ENCODE results near the gene CEMP1. TPM values are rescaled to one million over a fixed set of nuclear protein-coding genes. Genes with fewer than 3 reads are reported as not detected.

The CEMP1 gene
- total and polyA plus RNA-seq, 10 of the 15 experiments (the other 5 are each of a cell fraction or from before 2014, with no cell fraction given): 0.05 to 8.2 (median 1.5) TPM; not detected in 5

DNA sequence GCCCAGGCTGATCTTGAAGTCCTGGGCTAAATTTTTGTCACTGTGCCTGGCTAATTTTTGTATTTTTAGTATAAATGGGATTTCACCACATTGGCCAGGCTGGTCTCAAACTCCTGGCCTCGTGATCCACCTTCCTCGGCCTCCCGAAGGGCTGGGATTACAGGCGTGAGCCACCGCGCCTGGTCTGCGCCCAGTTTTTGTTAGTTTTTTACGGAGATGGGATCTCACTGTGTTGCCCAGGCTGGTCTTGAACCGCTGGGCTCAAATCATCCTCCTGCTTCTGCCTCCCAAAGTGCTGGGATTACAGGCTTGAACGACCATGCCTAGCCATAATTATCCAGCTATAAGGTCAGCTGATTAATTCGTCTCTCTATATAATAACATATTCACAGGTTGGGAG, 2.7 kb upstream of the CEMP1 start:
- BruUV-seq (replicated peaks): no TSS peak
- no peak overlapping the region for H3K27ac ChIP-seq (ENCODE audit: control insufficient read depth, insufficient read depth)
- peaks cover 0 to 3% of the 10 kb centered on the region in 2 experiments; a peak in 3 of 4 replicates for H3K36me3 ChIP-seq (ENCODE audit: control insufficient read depth in 2 of 2, insufficient read depth in 2 of 2, low read length in 1 of 2)
- in situ Hi-C loops (cut with MboI): no loop called here
- H3K4me1 ChIP-seq (ENCODE audit: control insufficient read depth, insufficient read depth, low read length): peaks cover 13% of the 10 kb centered on the region
- H3K4me3 ChIP-seq: no peak overlapping the region
- ChIA-PET RAD21 (ENCODE audit: unreplicated experiment) (no interaction called here), SMC1A (ENCODE audit: uncharacterized antibody, unreplicated experiment) (no interaction called here), CTCF (no interaction called here), POLR2A (no interaction called here)
- no peaks in the 10 kb centered on the region for H3K27me3 ChIP-seq (replicated peaks in 1 of 2; ENCODE audit: control insufficient read depth in 2 of 2, insufficient read depth in 2 of 2, low read length in 1 of 2)
- 87% methylated on average over 11 of the region's 11 CpGs for WGBS (ENCODE audit: insufficient coverage, insufficient replicate concordance, low lambda C conversion rate, missing lambda C conversion rate)
- H3K79me2 ChIP-seq (ENCODE audit: control insufficient read depth, insufficient read depth, low read length): peaks cover 6% of the 10 kb centered on the region
- H3K9me3 ChIP-seq (replicated peaks; ENCODE audit: control insufficient read depth, insufficient read depth, low read length): no peaks in the 10 kb centered on the region
- FAIRE-seq: no peak
- no peak overlapping the region for H3K4me2 ChIP-seq (ENCODE audit: control insufficient read depth, insufficient read depth)
- H3K9ac ChIP-seq (ENCODE audit: control insufficient read depth, insufficient read depth, low read length): no peak overlapping the region
- no peak for ATAC-seq
- no peak overlapping the region for H2AFZ ChIP-seq (ENCODE audit: control insufficient read depth, low read depth, low read length)
- TF ChIP-seq LARP7 (IDR thresholded peaks at IDR 0.05) (no peak), STAT1 (conservative IDR thresholded peaks at IDR 0.05) (no peak), TAF1 (IDR thresholded peaks at IDR 0.05; ENCODE audit: borderline replicate concordance, low read depth, low read length) (no peak), SMC3 (IDR thresholded peaks at IDR 0.05; ENCODE audit: borderline replicate concordance, low read length) (no peak), RELA (IDR thresholded peaks at IDR 0.05; ENCODE audit: borderline replicate concordance, partially characterized antibody) (no peak), PAX8 (IDR thresholded peaks at IDR 0.05) (no peak), EZH2 (IDR thresholded peaks at IDR 0.05; ENCODE audit: borderline replicate concordance, control insufficient read depth, low read depth, low read length) (no peak), ZNF274 (IDR thresholded peaks at IDR 0.05; ENCODE audit: insufficient read depth, insufficient read length) (no peak), RUNX3 (IDR thresholded peaks at IDR 0.05; ENCODE audit: low read length) (no peak), CBX3 (IDR thresholded peaks at IDR 0.05; ENCODE audit: borderline replicate concordance, low read depth) (no peak)
- TF ChIP-seq, protein P1, sequence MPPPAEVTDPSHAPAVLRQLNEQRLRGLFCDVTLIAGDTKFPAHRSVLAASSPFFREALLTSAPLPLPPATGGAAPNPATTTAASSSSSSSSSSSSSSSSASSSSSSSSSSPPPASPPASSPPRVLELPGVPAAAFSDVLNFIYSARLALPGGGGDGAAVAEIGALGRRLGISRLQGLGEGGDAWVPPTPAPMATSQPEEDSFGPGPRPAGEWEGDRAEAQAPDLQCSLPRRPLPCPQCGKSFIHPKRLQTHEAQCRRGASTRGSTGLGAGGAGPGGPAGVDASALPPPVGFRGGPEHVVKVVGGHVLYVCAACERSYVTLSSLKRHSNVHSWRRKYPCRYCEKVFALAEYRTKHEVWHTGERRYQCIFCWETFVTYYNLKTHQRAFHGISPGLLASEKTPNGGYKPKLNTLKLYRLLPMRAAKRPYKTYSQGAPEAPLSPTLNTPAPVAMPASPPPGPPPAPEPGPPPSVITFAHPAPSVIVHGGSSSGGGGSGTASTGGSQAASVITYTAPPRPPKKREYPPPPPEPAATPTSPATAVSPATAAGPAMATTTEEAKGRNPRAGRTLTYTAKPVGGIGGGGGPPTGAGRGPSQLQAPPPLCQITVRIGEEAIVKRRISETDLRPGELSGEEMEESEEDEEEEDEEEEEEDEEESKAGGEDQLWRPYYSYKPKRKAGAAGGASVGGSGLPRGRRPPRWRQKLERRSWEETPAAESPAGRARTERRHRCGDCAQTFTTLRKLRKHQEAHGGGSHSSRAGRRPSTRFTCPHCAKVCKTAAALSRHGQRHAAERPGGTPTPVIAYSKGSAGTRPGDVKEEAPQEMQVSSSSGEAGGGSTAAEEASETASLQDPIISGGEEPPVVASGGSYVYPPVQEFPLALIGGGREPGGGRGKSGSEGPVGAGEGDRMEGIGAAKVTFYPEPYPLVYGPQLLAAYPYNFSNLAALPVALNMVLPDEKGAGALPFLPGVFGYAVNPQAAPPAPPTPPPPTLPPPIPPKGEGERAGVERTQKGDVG (CRISPR knock-in tag; IDR thresholded peaks at IDR 0.05): no peak
- TF ChIP-seq, protein P2, sequence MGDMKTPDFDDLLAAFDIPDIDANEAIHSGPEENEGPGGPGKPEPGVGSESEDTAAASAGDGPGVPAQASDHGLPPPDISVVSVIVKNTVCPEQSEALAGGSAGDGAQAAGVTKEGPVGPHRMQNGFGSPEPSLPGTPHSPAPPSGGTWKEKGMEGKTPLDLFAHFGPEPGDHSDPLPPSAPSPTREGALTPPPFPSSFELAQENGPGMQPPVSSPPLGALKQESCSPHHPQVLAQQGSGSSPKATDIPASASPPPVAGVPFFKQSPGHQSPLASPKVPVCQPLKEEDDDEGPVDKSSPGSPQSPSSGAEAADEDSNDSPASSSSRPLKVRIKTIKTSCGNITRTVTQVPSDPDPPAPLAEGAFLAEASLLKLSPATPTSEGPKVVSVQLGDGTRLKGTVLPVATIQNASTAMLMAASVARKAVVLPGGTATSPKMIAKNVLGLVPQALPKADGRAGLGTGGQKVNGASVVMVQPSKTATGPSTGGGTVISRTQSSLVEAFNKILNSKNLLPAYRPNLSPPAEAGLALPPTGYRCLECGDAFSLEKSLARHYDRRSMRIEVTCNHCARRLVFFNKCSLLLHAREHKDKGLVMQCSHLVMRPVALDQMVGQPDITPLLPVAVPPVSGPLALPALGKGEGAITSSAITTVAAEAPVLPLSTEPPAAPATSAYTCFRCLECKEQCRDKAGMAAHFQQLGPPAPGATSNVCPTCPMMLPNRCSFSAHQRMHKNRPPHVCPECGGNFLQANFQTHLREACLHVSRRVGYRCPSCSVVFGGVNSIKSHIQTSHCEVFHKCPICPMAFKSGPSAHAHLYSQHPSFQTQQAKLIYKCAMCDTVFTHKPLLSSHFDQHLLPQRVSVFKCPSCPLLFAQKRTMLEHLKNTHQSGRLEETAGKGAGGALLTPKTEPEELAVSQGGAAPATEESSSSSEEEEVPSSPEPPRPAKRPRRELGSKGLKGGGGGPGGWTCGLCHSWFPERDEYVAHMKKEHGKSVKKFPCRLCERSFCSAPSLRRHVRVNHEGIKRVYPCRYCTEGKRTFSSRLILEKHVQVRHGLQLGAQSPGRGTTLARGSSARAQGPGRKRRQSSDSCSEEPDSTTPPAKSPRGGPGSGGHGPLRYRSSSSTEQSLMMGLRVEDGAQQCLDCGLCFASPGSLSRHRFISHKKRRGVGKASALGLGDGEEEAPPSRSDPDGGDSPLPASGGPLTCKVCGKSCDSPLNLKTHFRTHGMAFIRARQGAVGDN (IDR thresholded peaks at IDR 0.05): no peak
- no peaks in the 10 kb centered on the region for H4K20me1 ChIP-seq (ENCODE audit: control insufficient read depth, insufficient read depth)
- DNase-seq (ENCODE audit: low read depth, low spot score): no peak
- intact Hi-C loops (cut with micrococcal nuclease; ENCODE audit: unreplicated experiment): loop anchor here (10.0 kb wide), 1 partner anchor 151 kb away; the partner anchor contains the start of gene KCTD5
